Gastrocnemius medialis (tissue), 4 donors: ENCODE measurements around the gene TIAM2. TPM values are rescaled to one million over a fixed set of nuclear protein-coding genes. Genes with fewer than 3 reads are reported as not detected.

ENCODE experiments used
- ATAC-seq, 2 donors: fragments of 150-250 bp; one replicate each; pipeline ENCODE4 v1.9.1; 2016
- DNase-seq, 2 donors: peaks; one replicate each; pipeline ENCODE4 v3.0.0-alpha.2; 2019
- H3K27ac ChIP-seq, 4 donors: fragments of 200-600 bp; sonication (generic); 1 replicate in 1 of 4; 2 replicates in 3 of 4; pipeline ENCODE4 v1.5.1; 2016 to 2018; ENCODE audit warnings: mild to moderate bottlenecking in 2 of 4, moderate library complexity in 1 of 4
- H3K27me3 ChIP-seq, 3 donors: fragments of 200-600 bp; sonication (generic) in 2 of 3; 1 replicate in 1 of 3; 2 replicates in 2 of 3; pipeline versions ENCODE4 v1.5.1 to v1.6.0; 2016 to 2019; ENCODE audit warnings: mild to moderate bottlenecking in 1 of 3, moderate library complexity in 1 of 3
- H3K36me3 ChIP-seq, 2 donors: fragments of 200-600 bp; sonication (generic) in 1 of 2; one replicate each; pipeline ENCODE4 v1.5.1; 2017 to 2018
- H3K4me1 ChIP-seq, 2 donors: fragments of 200-600 bp; sonication (generic) in 1 of 2; one replicate each; pipeline ENCODE4 v1.5.1; 2016 to 2017; ENCODE audit warnings: mild to moderate bottlenecking in 2 of 2
- H3K4me3 ChIP-seq, 4 donors: fragments of 200-600 bp; sonication (generic) in 3 of 4; 1 replicate in 1 of 4; 2 replicates in 3 of 4; pipeline ENCODE4 v1.5.1; 2016 to 2019; ENCODE audit warnings: mild to moderate bottlenecking in 2 of 4
- H3K9me3 ChIP-seq, 3 donors: fragments of 200-600 bp; sonication (generic) in 2 of 3; 1 replicate in 1 of 3; 2 replicates in 2 of 3; pipeline ENCODE4 v1.5.1; 2016 to 2019
- POLR2A ChIP-seq, 2 donors: fragments of 450-650 bp; IDR thresholded peaks; one replicate each; pipeline ENCODE4 v1.6.1; 2017; ENCODE audit warnings: antibody characterized with exemption in 2 of 2, mild to moderate bottlenecking in 2 of 2, moderate library complexity in 2 of 2
- in situ Hi-C, 4 donors: fragments of 200-750 bp; cut with MboI; loops; one replicate each; pipeline versions ENCODE4 v1.15.0 to v1.8.0; 2017; ENCODE audit warnings: low sequenced_read_pairs in 4 of 4
- intact Hi-C: fragments of 100-400 bp; cut with DNase I; formaldehyde crosslinking; loops from one replicate; pipeline ENCODE4 v1.15.1; 2023; ENCODE audit warnings: low total_unique reads
- total RNA-seq, 4 donors: library from RNA; depleted of rRNA; stranded (reverse); fragments of >200 nt; gene quantifications; one replicate each; pipeline versions ENCODE4 v1.1.0 to v1.2.3, GENCODE V29; 2016
- TF ChIP-seq, protein P1 (sequence below), 5 experiments: fragments of 450-650 bp in 3 of 5; fragments of 200-600 bp in 2 of 5; sonication (generic) in 2 of 5; IDR thresholded peaks in 4 of 5; conservative IDR thresholded peaks in 1 of 5; 1 replicate in 4 of 5; 2 replicates in 1 of 5; pipeline ENCODE4 v1.5.1; 2016 to 2019; ENCODE audit warnings: antibody characterized with exemption in 5 of 5, mild to moderate bottlenecking in 3 of 5, moderate library complexity in 3 of 5

The TIAM2 gene
- total RNA-seq, 4 donors from 2014 or later = 4.4 to 18.8 (median 13.6) TPM

DNA sequence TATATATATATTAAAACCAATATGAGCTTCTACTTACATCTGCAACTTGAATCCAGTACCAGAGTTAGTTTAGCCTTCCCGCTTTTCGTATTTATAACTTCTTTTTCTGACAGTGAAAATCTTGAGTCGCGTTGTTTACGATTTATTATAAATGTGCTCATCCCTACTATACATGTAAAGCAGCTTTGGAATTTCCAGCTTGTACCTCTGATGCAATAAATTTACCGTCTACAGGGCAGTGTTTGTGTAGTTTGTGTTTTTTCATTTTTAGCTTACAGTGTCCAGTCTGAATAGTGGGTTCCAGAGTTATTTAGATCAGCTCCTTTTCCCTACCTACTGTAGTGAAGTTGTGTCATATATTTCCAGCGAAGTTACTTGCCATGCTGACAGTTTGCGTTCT is 66.3 kb downstream of the TIAM2 start:
- no peaks in the 10 kb centered on the region for H3K9me3 ChIP-seq
- intact Hi-C loops (no loop called here), in situ Hi-C loops (no loop called here)
- DNase-seq (no peak), ATAC-seq (no peak)
- TF ChIP-seq, protein P1, sequence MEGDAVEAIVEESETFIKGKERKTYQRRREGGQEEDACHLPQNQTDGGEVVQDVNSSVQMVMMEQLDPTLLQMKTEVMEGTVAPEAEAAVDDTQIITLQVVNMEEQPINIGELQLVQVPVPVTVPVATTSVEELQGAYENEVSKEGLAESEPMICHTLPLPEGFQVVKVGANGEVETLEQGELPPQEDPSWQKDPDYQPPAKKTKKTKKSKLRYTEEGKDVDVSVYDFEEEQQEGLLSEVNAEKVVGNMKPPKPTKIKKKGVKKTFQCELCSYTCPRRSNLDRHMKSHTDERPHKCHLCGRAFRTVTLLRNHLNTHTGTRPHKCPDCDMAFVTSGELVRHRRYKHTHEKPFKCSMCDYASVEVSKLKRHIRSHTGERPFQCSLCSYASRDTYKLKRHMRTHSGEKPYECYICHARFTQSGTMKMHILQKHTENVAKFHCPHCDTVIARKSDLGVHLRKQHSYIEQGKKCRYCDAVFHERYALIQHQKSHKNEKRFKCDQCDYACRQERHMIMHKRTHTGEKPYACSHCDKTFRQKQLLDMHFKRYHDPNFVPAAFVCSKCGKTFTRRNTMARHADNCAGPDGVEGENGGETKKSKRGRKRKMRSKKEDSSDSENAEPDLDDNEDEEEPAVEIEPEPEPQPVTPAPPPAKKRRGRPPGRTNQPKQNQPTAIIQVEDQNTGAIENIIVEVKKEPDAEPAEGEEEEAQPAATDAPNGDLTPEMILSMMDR (IDR thresholded peaks at IDR 0.05 in 4 of 5, conservative IDR thresholded peaks at IDR 0.05 in 1 of 5) = no peak
- TF ChIP-seq POLR2A (IDR thresholded peaks at IDR 0.05) = no peak
- no peaks in the 10 kb centered on the region for H3K27me3 ChIP-seq
- H3K4me3 ChIP-seq = no peak overlapping the region
- H3K36me3 ChIP-seq = no peaks in the 10 kb centered on the region
- no peaks in the 10 kb centered on the region for H3K4me1 ChIP-seq
- H3K27ac ChIP-seq = no peak overlapping the region

DNA sequence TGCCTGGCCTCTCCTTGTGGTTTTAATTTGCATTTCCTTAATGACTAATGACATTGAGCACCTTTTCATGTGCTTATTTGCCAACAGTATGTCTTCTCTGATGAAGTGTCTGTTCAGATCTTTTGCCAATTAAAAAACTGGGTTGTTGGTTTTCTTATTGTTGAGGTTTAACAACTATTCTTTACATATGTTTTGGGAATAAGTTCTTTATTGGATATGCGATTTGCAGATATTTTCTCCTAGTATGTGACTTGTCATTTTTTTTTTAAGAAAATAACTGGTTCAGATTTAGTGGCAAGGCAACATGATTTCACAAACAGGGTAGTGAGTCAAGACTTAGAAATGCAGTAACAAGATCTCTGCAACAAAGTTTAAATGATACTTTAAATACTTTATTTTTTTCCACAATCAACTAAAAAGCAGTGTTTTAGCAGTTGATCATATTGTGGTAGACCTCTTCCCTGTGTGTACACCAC is 67.8 kb downstream of the TIAM2 start:
- DNase-seq (no peak), ATAC-seq (no peak)
- Histone ChIP-seq H3K4me3 (no peak overlapping the region), H3K4me1 (no peaks in the 10 kb centered on the region), H3K27ac (no peak overlapping the region), H3K36me3 (no peaks in the 10 kb centered on the region), H3K27me3 (no peaks in the 10 kb centered on the region), H3K9me3 (no peaks in the 10 kb centered on the region)
- intact Hi-C loops = no loop called here
- TF ChIP-seq POLR2A (IDR thresholded peaks at IDR 0.05) = no peak
- TF ChIP-seq, protein P1 (IDR thresholded peaks at IDR 0.05 in 4 of 5, conservative IDR thresholded peaks at IDR 0.05 in 1 of 5) = no peak
- in situ Hi-C loops = no loop called here

DNA sequence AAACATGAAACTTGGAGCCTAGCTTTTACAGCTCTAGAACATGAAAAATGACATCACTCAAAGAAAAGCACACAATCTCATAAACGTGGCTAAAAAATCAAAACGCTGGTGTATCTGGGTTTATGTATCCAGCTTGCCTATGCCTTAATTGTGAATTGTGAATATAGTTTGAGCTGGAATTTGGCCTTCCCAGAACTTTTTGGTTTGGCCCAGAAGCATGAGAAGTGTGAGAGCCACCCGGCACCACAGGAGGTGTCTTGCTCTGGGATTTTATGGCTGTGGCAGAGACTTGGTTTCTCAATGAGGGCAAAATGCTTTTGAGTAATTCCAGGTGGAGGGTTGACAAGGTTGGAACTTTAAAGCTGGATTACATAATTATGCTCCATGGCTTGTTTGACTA is 69.2 kb downstream of the TIAM2 start:
- ATAC-seq (no peak), DNase-seq (no peak)
- no peaks in the 10 kb centered on the region for H3K9me3 ChIP-seq
- intact Hi-C loops = no loop called here
- TF ChIP-seq, protein P1 (IDR thresholded peaks at IDR 0.05 in 4 of 5, conservative IDR thresholded peaks at IDR 0.05 in 1 of 5) = no peak
- TF ChIP-seq POLR2A (IDR thresholded peaks at IDR 0.05) = no peak
- in situ Hi-C loops = no loop called here
- no peaks in the 10 kb centered on the region for H3K36me3 ChIP-seq
- H3K4me1 ChIP-seq = no peaks in the 10 kb centered on the region
- H3K4me3 ChIP-seq = no peak overlapping the region
- H3K27ac ChIP-seq = no peak overlapping the region
- no peaks in the 10 kb centered on the region for H3K27me3 ChIP-seq

DNA sequence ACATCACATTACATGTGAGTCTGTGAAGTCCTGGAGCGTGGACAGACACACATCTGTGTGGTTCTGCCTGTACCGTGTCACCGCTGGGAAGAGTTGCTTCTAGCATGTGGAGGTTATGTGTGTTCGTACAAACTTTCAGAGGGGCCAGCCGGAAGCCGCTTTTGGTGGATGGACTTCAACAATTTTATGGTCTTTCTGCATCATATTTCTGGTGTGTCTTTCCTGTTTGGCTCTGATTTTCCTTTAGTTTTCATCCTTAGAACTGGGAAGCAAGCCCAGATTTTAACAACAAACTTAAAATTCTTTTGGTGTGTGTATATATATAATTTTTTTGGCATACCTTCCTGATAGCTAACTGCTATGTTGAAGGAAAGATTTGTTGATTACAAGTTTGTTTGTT is 71.2 kb downstream of the TIAM2 start:
- in situ Hi-C loops = no loop called here
- H3K27me3 ChIP-seq = no peaks in the 10 kb centered on the region
- DNase-seq = no peak

More for the DNA sequence above, 71.2 kb downstream of the TIAM2 start:
- no peak overlapping the region for H3K4me3 ChIP-seq
- H3K4me1 ChIP-seq = no peaks in the 10 kb centered on the region
- no peak overlapping the region for H3K27ac ChIP-seq
- H3K36me3 ChIP-seq = no peaks in the 10 kb centered on the region
- ATAC-seq = no peak
- intact Hi-C loops = no loop called here
- no peak for TF ChIP-seq POLR2A (IDR thresholded peaks at IDR 0.05)
- TF ChIP-seq, protein P1 (IDR thresholded peaks at IDR 0.05 in 4 of 5, conservative IDR thresholded peaks at IDR 0.05 in 1 of 5) = no peak
- H3K9me3 ChIP-seq = no peaks in the 10 kb centered on the region
